ENCODE results near the gene IMMT.
A peak's percentile ranks its signal among the peaks of the same experiment; 100 is the strongest.

IMMT gene

GRCh38 chr2:86143926-86144685 is 51.2 kb downstream of the IMMT start:
- no peak for DNase-seq (ENCODE audit: low read depth in 4 of 4, low spot score in 1 of 4)

GRCh38 chr2:86143307-86143706 is 52.0 kb downstream of the IMMT start:
- no peak for DNase-seq (ENCODE audit: low read depth in 4 of 4, low spot score in 1 of 4)

GRCh38 chr2:86142436-86143257 is 52.6 kb downstream of the IMMT start:
- DNase-seq (ENCODE audit: low read depth in 4 of 4, low spot score in 1 of 4), result no peak

- no peak for DNase-seq (ENCODE audit: low read depth in 4 of 4, low spot score in 1 of 4)
Measured at GRCh38 chr2:86140969-86141392, 54.3 kb downstream of the IMMT start.

- no peak for DNase-seq (ENCODE audit: low read depth in 4 of 4, low spot score in 1 of 4)
Measured at GRCh38 chr2:86139981-86140380, 55.3 kb downstream of the IMMT start.

GRCh38 chr2:86138736-86139625 is 56.3 kb downstream of the IMMT start:
- DNase-seq (ENCODE audit: low read depth in 4 of 4, low spot score in 1 of 4), result no peak

GRCh38 chr2:86136141-86136540 is 59.1 kb downstream of the IMMT start:
- no peak for DNase-seq (ENCODE audit: low read depth in 4 of 4, low spot score in 1 of 4)

- no peak for DNase-seq (ENCODE audit: low read depth in 4 of 4, low spot score in 1 of 4)
Measured at GRCh38 chr2:86135653-86136052, 59.6 kb downstream of the IMMT start.

GRCh38 chr2:86134709-86135108 is 60.6 kb downstream of the IMMT start:
- no peak for DNase-seq (ENCODE audit: low read depth in 4 of 4, low spot score in 1 of 4)

- no peak for DNase-seq (ENCODE audit: low read depth in 4 of 4, low spot score in 1 of 4)
Measured at GRCh38 chr2:86124683-86125082, 70.6 kb downstream of the IMMT start.

GRCh38 chr2:86123328-86123925 is 71.8 kb downstream of the IMMT start:
- no peak for DNase-seq (ENCODE audit: low read depth in 4 of 4, low spot score in 1 of 4)

- no peak for DNase-seq (ENCODE audit: low read depth in 4 of 4, low spot score in 1 of 4)
Measured at GRCh38 chr2:86118130-86118529, 77.1 kb downstream of the IMMT start.

GRCh38 chr2:86107031-86107430 is 88.2 kb downstream of the IMMT start:
- DNase-seq (ENCODE audit: low read depth in 4 of 4, low spot score in 1 of 4), result no peak

- DNase-seq (ENCODE audit: low read depth in 4 of 4, low spot score in 1 of 4), result peak; percentile 77 to 93 (median 92)
Measured at GRCh38 chr2:86105969-86106945, 89.0 kb downstream of the IMMT start, which contains the start of gene PTCD3. Gene PTCD3, plus strand, starts transcription at chr2:86106235. Its CDS starts 13 bp downstream, at chr2:86106248.

- peak; percentile 44 to 76 (median 58) for DNase-seq (ENCODE audit: low read depth in 4 of 4, low spot score in 1 of 4)
Measured at GRCh38 chr2:86105252-86105968, 89.9 kb downstream of the IMMT start, which contains the start of gene POLR1A. Gene POLR1A, minus strand, starts transcription at chr2:86105886. Its CDS starts 110 bp downstream, at chr2:86105776.

GRCh38 chr2:86102157-86102556 is 93.1 kb downstream of the IMMT start:
- DNase-seq (ENCODE audit: low read depth in 4 of 4, low spot score in 1 of 4), result no peak

GRCh38 chr2:86097913-86098312 is 97.3 kb downstream of the IMMT start:
- DNase-seq (ENCODE audit: low read depth in 4 of 4, low spot score in 1 of 4), result no peak

- no peak for DNase-seq (ENCODE audit: low read depth in 4 of 4, low spot score in 1 of 4)
Measured at GRCh38 chr2:86097114-86097896, 98.0 kb downstream of the IMMT start.

Data from stimulated activated CD4-positive, alpha-beta T cell treated with anti-CD3 and anti-CD28 coated beads, Interleukin-1b, Interleukin-23, amount 100 ng/mL, for 24 hours (primary cell).